SU-DHL-6 (cell line): ENCODE measurements around the gene PRDM1.

Source experiments
- EZH2phosphoT487 ChIP-seq: fragments of 200-600 bp; sonication (generic), shearing (Covaris generic); conservative IDR thresholded peaks from 2 replicates; pipeline ENCODE4 v1.6.1; 2018; ENCODE audit warnings: mild to moderate bottlenecking, antibody characterized with exemption, low read length, moderate library complexity, mixed read lengths
- TF ChIP-seq, protein P1 (sequence below): fragments of 200-600 bp; sonication (generic); IDR thresholded peaks from one replicate; pipeline ENCODE4 v1.5.1; 2017; ENCODE audit warnings: antibody characterized with exemption, mild to moderate bottlenecking, low read length, moderate library complexity; ENCODE audit not compliant: insufficient read depth, poor library complexity, severe bottlenecking

DNA sequence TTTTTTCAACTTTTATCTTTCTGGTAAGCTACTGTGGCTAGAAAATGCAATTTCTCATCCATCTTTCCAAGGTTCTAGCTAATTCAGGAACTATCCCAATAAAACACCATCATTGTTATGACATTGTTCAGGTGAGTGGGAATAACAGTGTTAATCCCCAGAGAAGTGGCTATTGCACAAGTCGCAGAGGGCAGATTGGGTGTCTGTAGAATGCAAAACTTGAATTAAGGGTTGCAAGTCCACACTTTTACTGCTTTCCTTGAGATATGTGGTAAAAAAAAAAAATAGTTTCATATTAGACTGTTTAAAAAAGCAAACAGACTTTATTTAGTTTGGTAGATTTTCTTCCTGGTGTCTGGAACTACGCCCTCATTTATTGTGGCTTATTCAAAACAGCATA lies 41.1 kb upstream of the PRDM1 start:
- TF ChIP-seq, protein P1, sequence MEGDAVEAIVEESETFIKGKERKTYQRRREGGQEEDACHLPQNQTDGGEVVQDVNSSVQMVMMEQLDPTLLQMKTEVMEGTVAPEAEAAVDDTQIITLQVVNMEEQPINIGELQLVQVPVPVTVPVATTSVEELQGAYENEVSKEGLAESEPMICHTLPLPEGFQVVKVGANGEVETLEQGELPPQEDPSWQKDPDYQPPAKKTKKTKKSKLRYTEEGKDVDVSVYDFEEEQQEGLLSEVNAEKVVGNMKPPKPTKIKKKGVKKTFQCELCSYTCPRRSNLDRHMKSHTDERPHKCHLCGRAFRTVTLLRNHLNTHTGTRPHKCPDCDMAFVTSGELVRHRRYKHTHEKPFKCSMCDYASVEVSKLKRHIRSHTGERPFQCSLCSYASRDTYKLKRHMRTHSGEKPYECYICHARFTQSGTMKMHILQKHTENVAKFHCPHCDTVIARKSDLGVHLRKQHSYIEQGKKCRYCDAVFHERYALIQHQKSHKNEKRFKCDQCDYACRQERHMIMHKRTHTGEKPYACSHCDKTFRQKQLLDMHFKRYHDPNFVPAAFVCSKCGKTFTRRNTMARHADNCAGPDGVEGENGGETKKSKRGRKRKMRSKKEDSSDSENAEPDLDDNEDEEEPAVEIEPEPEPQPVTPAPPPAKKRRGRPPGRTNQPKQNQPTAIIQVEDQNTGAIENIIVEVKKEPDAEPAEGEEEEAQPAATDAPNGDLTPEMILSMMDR, result no peak
- no peak for TF ChIP-seq EZH2phosphoT487
